GM23338 (cell line): ENCODE data around the gene DNAJB6. TPM values are rescaled to one million over a fixed set of nuclear protein-coding genes. Genes with fewer than 3 reads are reported as not detected.

Source experiments
- ATAC-seq: fragments of 200-7000 bp; cut with Tn5 transposase; 3 replicates; pipeline ENCODE4 v1.9.1; 2020
- DNase-seq: peaks from one replicate; pipeline ENCODE4 v3.0.0-alpha.2; 2015; ENCODE audit warnings: low spot score
- H2AFZ ChIP-seq: fragments of 200-600 bp; sonication (generic); 2 replicates; pipeline ENCODE4 v1.8.0; 2016; ENCODE audit warnings: antibody characterized with exemption, mild to moderate bottlenecking, moderate library complexity
- H3F3A ChIP-seq: fragments of 200-600 bp; sonication (generic); replicated peaks from 2 replicates; pipeline ENCODE4 v1.8.0; 2017; ENCODE audit warnings: antibody characterized with exemption, mixed run types, low read depth
- H3K27ac ChIP-seq: fragments of 200-600 bp; sonication (generic); 2 replicates; pipeline ENCODE4 v1.6.1; 2016; ENCODE audit warnings: low read depth
- H3K27me3 ChIP-seq: fragments of 200-600 bp; sonication (generic); 2 replicates; pipeline ENCODE4 v1.8.0; 2016; ENCODE audit warnings: mild to moderate bottlenecking, mixed run types, moderate library complexity; ENCODE audit not compliant: insufficient read depth
- H3K36me3 ChIP-seq: fragments of 200-600 bp; sonication (generic); 2 replicates; pipeline ENCODE4 v1.8.0; 2016; ENCODE audit warnings: mild to moderate bottlenecking; ENCODE audit not compliant: insufficient read depth
- H3K4me1 ChIP-seq: fragments of 200-600 bp; sonication (generic); 2 replicates; pipeline ENCODE4 v1.8.0; 2016; ENCODE audit warnings: mild to moderate bottlenecking, moderate library complexity; ENCODE audit not compliant: insufficient read depth
- H3K4me2 ChIP-seq: fragments of 200-600 bp; sonication (generic); 2 replicates; pipeline ENCODE4 v1.7.1; 2017; ENCODE audit warnings: mixed run types
- H3K4me3 ChIP-seq: fragments of 200-600 bp; sonication (generic); 2 replicates; pipeline ENCODE4 v1.6.1; 2016; ENCODE audit warnings: mixed run types
- H3K79me2 ChIP-seq: fragments of 200-600 bp; sonication (generic); replicated peaks from 2 replicates; pipeline ENCODE4 v1.8.0; 2017; ENCODE audit warnings: mild to moderate bottlenecking; ENCODE audit not compliant: insufficient read depth
- H3K9me2 ChIP-seq: fragments of 200-600 bp; sonication (generic); 2 replicates; pipeline ENCODE4 v1.8.0; 2017; ENCODE audit not compliant: insufficient read depth
- H4K20me1 ChIP-seq: fragments of 200-600 bp; sonication (generic); replicated peaks from 2 replicates; pipeline ENCODE4 v1.8.0; 2017; ENCODE audit warnings: mild to moderate bottlenecking; ENCODE audit not compliant: insufficient read depth
- H3K27ac Mint-ChIP-seq: 2 replicates; pipeline ENCODE4 v1.8.0; 2020; ENCODE audit warnings: inconsistent platforms, mild to moderate bottlenecking, moderate library complexity, mixed read lengths
- H3K27me3 Mint-ChIP-seq: 3 replicates; pipeline ENCODE4 v1.8.0; 2022; ENCODE audit warnings: low read depth, mild to moderate bottlenecking, moderate library complexity, mixed read lengths, inconsistent platforms; ENCODE audit not compliant: insufficient read depth, poor library complexity
- H3K36me3 Mint-ChIP-seq: 3 replicates; pipeline ENCODE4 v1.8.0; 2021; ENCODE audit warnings: low read depth, mild to moderate bottlenecking, inconsistent platforms, moderate library complexity, mixed read lengths
- H3K4me1 Mint-ChIP-seq: 3 replicates; pipeline ENCODE4 v1.8.0; 2020; ENCODE audit warnings: mild to moderate bottlenecking, inconsistent platforms, mixed read lengths
- H3K4me3 Mint-ChIP-seq: 3 replicates; pipeline ENCODE4 v1.8.0; 2021; ENCODE audit warnings: moderate library complexity, mild to moderate bottlenecking, inconsistent platforms, mixed read lengths
- H3K9me3 Mint-ChIP-seq: 3 replicates; pipeline ENCODE4 v1.8.0; 2020; ENCODE audit warnings: moderate library complexity, mild to moderate bottlenecking, inconsistent platforms, mixed read lengths
- CREB1 ChIP-seq: fragments of 250-450 bp; sonication (Bioruptor Pico); IDR thresholded peaks from 2 replicates; pipeline ENCODE4 v1.5.0; 2020; ENCODE audit warnings: low read depth, mild to moderate bottlenecking, moderate library complexity
- CTCF ChIP-seq, 2 experiments: fragments of 200-600 bp in 1 of 2; sonication (generic) in 1 of 2; conservative IDR thresholded peaks; 2 replicates each; pipeline versions ENCODE4 v1.5.1 to v1.6.1; 2016 to 2017; ENCODE audit warnings: antibody characterized with exemption in 2 of 2, low read depth in 2 of 2, mild to moderate bottlenecking in 2 of 2, moderate library complexity in 1 of 2
- ETS1 ChIP-seq: IDR thresholded peaks from 2 replicates; pipeline ENCODE4 v1.6.1; 2016; ENCODE audit warnings: antibody characterized with exemption
- EZH2 ChIP-seq: fragments of 200-600 bp; sonication (generic); IDR thresholded peaks from one replicate; pipeline ENCODE4 v1.8.0; 2017; ENCODE audit warnings: antibody characterized with exemption, mild to moderate bottlenecking, low read depth; ENCODE audit not compliant: unreplicated experiment
- EZH2phosphoT487 ChIP-seq: fragments of 200-600 bp; sonication (generic); IDR thresholded peaks from one replicate; pipeline ENCODE4 v1.8.1; 2018; ENCODE audit warnings: antibody characterized with exemption; ENCODE audit not compliant: unreplicated experiment
- JUNB ChIP-seq: IDR thresholded peaks from one replicate; pipeline ENCODE4 v1.6.1; 2016; ENCODE audit warnings: antibody characterized with exemption; ENCODE audit not compliant: unreplicated experiment
- NANOG ChIP-seq: IDR thresholded peaks from 2 replicates; pipeline ENCODE4 v1.6.1; 2016; ENCODE audit warnings: antibody characterized with exemption, borderline replicate concordance
- POLR2AphosphoS5 ChIP-seq: IDR thresholded peaks from 2 replicates; pipeline ENCODE4 v1.6.1; 2016; ENCODE audit warnings: antibody characterized with exemption, low read depth
- REST ChIP-seq: IDR thresholded peaks from one replicate; pipeline ENCODE4 v1.6.1; 2018; ENCODE audit warnings: antibody characterized with exemption; ENCODE audit not compliant: unreplicated experiment
- STAT1 ChIP-seq: IDR thresholded peaks from one replicate; pipeline ENCODE4 v1.6.1; 2016; ENCODE audit warnings: antibody characterized with exemption; ENCODE audit not compliant: unreplicated experiment
- ZNF114 ChIP-seq: fragments of 250-450 bp; sonication (Bioruptor Pico); IDR thresholded peaks from 2 replicates; pipeline ENCODE4 v1.5.0; 2020; ENCODE audit warnings: mild to moderate bottlenecking, moderate library complexity
- ZNF331 ChIP-seq: fragments of 250-450 bp; sonication (Bioruptor Pico); IDR thresholded peaks from 2 replicates; pipeline ENCODE4 v1.5.0; 2020; ENCODE audit warnings: low read depth, mild to moderate bottlenecking, moderate library complexity
- ZNF462 ChIP-seq: fragments of 250-450 bp; sonication (Bioruptor Pico); IDR thresholded peaks from 2 replicates; pipeline ENCODE4 v1.5.0; 2020; ENCODE audit warnings: mild to moderate bottlenecking, moderate library complexity
- polyA plus RNA-seq: library from polyadenylated mRNA; unstranded; fragments of >200 nt; fragmentation: Nextera tagmentation; extraction: Ambion mirVana; gene quantifications from 2 replicates; pipeline ENCODE4 v1.2.1, GENCODE V29; 2016
- total RNA-seq: library from RNA; depleted of rRNA; stranded (reverse); fragments of >200 nt; shearing (Covaris generic); gene quantifications from 2 replicates; pipeline ENCODE4 v1.2.3, GENCODE V29; 2014

The DNAJB6 gene
- total and polyA plus RNA-seq, 2 experiments from 2014 or later = 308 to 322 TPM

GRCh38 chr7:157440346-157441022 lies 103.7 kb downstream of the DNAJB6 start:
- TF ChIP-seq EZH2phosphoT487 (no peak), ZNF331 (CRISPR knock-in tag) (no peak), ETS1 (no peak), EZH2 (no peak), STAT1 (no peak), CTCF (conservative IDR thresholded peaks at IDR 0.05; ENCODE audit: low read depth in 2 of 2) (no peak), POLR2AphosphoS5 (no peak), NANOG (no peak), CREB1 (no peak), REST (no peak), ZNF462 (CRISPR knock-in tag) (no peak), JUNB (no peak), ZNF114 (CRISPR knock-in tag) (no peak)
- H3K9me2 ChIP-seq = no peaks in the 10 kb centered on the region
- DNase-seq = no peak
- H3K4me3 ChIP-seq = no peak overlapping the region
- no peaks in the 10 kb centered on the region for H4K20me1 ChIP-seq
- H3K79me2 ChIP-seq = no peaks in the 10 kb centered on the region
- no peak overlapping the region for H3K27ac ChIP-seq
- Mint-ChIP-seq H3K4me1 (no peaks in the 10 kb centered on the region; the same call in 2 of the 3 replicates), H3K36me3 (peaks cover 30% of the 10 kb centered on the region), H3K9me3 (peaks cover 82% of the 10 kb centered on the region), H3K27me3 (peaks cover 16% of the 10 kb centered on the region), H3K4me3 (no peak overlapping the region; the same call in 2 of the 3 replicates), H3K27ac (no peak overlapping the region)
- H3K27me3 ChIP-seq = no peaks in the 10 kb centered on the region
- no peaks in the 10 kb centered on the region for H3K4me1 ChIP-seq
- no peak overlapping the region for H2AFZ ChIP-seq
- ATAC-seq = no peak
- no peak overlapping the region for H3K4me2 ChIP-seq
- H3K36me3 ChIP-seq = no peaks in the 10 kb centered on the region
- no peaks in the 10 kb centered on the region for H3F3A ChIP-seq
